Activated B cell treated with CpG ODN at 0.5 μM for 24 hours (primary cell): ENCODE data around the gene CAPN1. TPM values are rescaled to one million over a fixed set of nuclear protein-coding genes. Genes with fewer than 3 reads are reported as not detected.

ENCODE experiments used
- ATAC-seq: fragments of 200-7000 bp; cut with Tn5 transposase; one replicate; pipeline ENCODE4 v1.10.0; 2021; ENCODE audit warnings: low read depth, mild to moderate bottlenecking, moderate library complexity
- CTCF ChIA-PET: fragments of 350-600 bp; sonication (Branson Sonifier 250); formaldehyde crosslinking; loops from one replicate; lab custom pipeline; 2021; ENCODE audit warnings: antibody characterized with exemption; lab: Charles Lee
- POLR2A ChIA-PET: fragments of 350-600 bp; sonication (Branson Sonifier 250); formaldehyde crosslinking; loops from one replicate; lab custom pipeline; 2021; ENCODE audit warnings: antibody characterized with exemption; lab: Charles Lee
- DNase-seq: peaks from one replicate; pipeline ENCODE4 v3.0.0; 2022
- H3K27ac Mint-ChIP-seq: one replicate; pipeline ENCODE4 v1.8.0; 2020; ENCODE audit warnings: mixed read lengths
- H3K27me3 Mint-ChIP-seq: one replicate; pipeline ENCODE4 v1.8.0; 2021; ENCODE audit warnings: mixed read lengths
- H3K36me3 Mint-ChIP-seq: one replicate; pipeline ENCODE4 v1.8.0; 2021; ENCODE audit warnings: low read depth, mixed read lengths
- H3K4me1 Mint-ChIP-seq: one replicate; pipeline ENCODE4 v1.8.0; 2021; ENCODE audit warnings: mixed read lengths
- H3K4me3 Mint-ChIP-seq: one replicate; pipeline ENCODE4 v1.8.0; 2020; ENCODE audit warnings: mild to moderate bottlenecking, mixed read lengths
- H3K9me3 Mint-ChIP-seq: one replicate; pipeline ENCODE4 v1.8.0; 2020; ENCODE audit warnings: mixed read lengths
- intact Hi-C: fragments of 100-400 bp; cut with micrococcal nuclease; formaldehyde crosslinking; loops from one replicate; pipeline ENCODE4 v1.15.1; 2024
- total RNA-seq: library from RNA; stranded (reverse); gene quantifications from 2 replicates; pipeline ENCODE4 v1.2.3, GENCODE V29; 2022
- TF ChIP-seq, protein P1 (sequence below): fragments of 200-600 bp; IDR thresholded peaks from one replicate; pipeline ENCODE4 v1.8.0; 2022; ENCODE audit warnings: antibody characterized with exemption, mild to moderate bottlenecking

The CAPN1 gene
- total RNA-seq, 1 donor from 2014 or later: 260 TPM

DNA sequence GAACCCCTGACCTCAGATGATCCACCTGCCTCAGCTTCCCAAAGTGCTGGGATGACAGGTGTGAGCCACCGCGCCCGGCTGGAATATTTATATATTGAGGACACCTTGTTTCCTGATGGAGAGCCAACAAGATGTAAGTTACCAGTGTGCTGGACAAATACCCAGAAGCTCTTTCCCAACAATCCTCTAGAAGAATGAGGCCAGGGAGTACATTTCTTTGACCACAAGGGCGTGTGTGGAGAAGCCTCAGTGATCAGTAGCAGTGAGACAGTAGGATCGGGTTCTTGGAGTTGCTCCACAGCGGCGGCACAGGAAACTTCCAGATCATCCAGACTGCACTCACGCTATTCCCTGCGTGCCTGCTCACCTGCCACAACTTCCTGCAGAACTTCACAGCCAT lies 69.7 kb downstream of the CAPN1 start:
- POLR2A ChIA-PET: no interaction called here
- ATAC-seq (no peak), DNase-seq (no peak)
- Mint-ChIP-seq H3K4me1 (no peaks in the 10 kb centered on the region), H3K36me3 (no peaks in the 10 kb centered on the region), H3K27me3 (peaks cover 2% of the 10 kb centered on the region), H3K9me3 (no peaks in the 10 kb centered on the region), H3K4me3 (no peak overlapping the region), H3K27ac (no peak overlapping the region)
- TF ChIP-seq, protein P1, sequence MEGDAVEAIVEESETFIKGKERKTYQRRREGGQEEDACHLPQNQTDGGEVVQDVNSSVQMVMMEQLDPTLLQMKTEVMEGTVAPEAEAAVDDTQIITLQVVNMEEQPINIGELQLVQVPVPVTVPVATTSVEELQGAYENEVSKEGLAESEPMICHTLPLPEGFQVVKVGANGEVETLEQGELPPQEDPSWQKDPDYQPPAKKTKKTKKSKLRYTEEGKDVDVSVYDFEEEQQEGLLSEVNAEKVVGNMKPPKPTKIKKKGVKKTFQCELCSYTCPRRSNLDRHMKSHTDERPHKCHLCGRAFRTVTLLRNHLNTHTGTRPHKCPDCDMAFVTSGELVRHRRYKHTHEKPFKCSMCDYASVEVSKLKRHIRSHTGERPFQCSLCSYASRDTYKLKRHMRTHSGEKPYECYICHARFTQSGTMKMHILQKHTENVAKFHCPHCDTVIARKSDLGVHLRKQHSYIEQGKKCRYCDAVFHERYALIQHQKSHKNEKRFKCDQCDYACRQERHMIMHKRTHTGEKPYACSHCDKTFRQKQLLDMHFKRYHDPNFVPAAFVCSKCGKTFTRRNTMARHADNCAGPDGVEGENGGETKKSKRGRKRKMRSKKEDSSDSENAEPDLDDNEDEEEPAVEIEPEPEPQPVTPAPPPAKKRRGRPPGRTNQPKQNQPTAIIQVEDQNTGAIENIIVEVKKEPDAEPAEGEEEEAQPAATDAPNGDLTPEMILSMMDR: no peak
- CTCF ChIA-PET: interaction anchor here (1.4 kb wide), 1 partner anchor 26 kb away, joined by 5 read pairs; no protein-coding TSS in a partner anchor
- intact Hi-C loops: no loop called here

DNA sequence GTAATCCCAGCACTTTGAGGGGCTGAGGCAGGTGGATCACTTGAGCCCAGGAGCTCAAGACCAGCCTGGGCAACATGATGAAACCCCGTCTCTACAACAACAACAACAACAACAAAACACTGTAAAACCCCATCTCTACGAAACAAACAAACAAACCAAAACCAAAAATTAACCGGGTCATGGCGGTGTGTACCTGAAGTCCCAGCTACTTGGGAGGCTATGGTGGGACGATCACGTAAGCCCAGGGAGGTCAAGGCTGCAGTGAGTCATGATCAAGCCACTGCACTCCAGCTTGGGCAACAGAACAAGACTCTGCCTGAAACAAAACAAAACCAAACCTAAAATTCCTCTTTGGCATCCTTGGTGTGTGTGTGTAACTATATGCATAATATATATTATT lies 73.0 kb downstream of the CAPN1 start:
- CTCF ChIA-PET: interaction anchor here (1.5 kb wide), 1 partner anchor 12 kb away, joined by 3 read pairs; no protein-coding TSS in a partner anchor
- Mint-ChIP-seq H3K27ac (no peak overlapping the region), H3K27me3 (peaks cover 2% of the 10 kb centered on the region), H3K4me3 (no peak overlapping the region), H3K9me3 (no peaks in the 10 kb centered on the region), H3K4me1 (no peaks in the 10 kb centered on the region), H3K36me3 (no peaks in the 10 kb centered on the region)
- intact Hi-C loops: no loop called here
- TF ChIP-seq, protein P1: no peak
- DNase-seq (no peak), ATAC-seq (no peak)
- POLR2A ChIA-PET: no interaction called here

DNA sequence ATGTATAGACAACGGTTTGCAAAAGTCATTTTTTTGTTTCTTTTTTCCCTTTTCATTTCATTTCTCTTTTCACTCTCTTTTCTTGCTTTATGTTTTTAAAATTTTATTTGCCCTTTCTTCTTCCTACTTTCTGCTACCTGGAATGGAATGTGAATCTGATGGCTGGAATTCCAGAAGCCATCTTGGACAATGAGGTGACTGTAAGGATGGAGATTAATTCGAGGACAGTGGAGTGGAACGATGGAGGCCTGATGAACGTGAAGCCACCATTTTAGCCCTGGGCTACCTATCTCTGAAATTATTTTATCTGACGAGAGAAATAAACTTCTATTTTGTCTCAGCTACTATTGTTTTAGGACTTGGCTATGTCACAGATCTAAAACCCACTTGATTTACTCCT lies 77.3 kb downstream of the CAPN1 start:
- Mint-ChIP-seq H3K27me3 (peaks cover 2% of the 10 kb centered on the region), H3K4me3 (no peak overlapping the region), H3K9me3 (no peaks in the 10 kb centered on the region), H3K36me3 (peaks cover 1% of the 10 kb centered on the region), H3K4me1 (peaks cover 19% of the 10 kb centered on the region), H3K27ac (no peak overlapping the region)
- intact Hi-C loops: no loop called here
- DNase-seq (no peak), ATAC-seq (no peak)
- ChIA-PET POLR2A (interaction anchor here (0.5 kb wide), 1 partner anchor 1489 kb away, joined by 7 read pairs; no protein-coding TSS in a partner anchor), CTCF (interaction anchor here (1.4 kb wide), 1 partner anchor 16 kb away, joined by 3 read pairs; no protein-coding TSS in a partner anchor)
- TF ChIP-seq, protein P1: no peak

DNA sequence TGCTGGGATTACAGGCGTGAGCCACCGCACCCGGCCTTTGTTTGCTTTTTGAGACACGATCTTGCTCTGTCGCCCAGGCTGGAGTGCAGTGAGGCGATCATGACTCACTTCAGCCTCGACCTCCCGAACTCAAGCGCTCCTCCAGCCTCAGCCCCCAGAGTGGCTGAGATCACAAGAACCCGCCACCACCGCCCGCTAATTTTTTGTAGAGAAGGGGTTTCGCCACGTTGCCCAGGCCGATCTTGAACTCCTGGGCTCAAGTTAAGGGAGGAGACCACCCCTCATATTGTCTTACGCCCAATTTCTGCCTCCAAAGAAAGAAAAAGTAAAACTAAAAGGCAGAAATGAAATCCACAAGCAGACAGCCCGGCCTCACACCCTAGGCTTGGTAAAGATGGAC lies 78.6 kb downstream of the CAPN1 start:
- ChIA-PET CTCF (interaction anchor here (1.4 kb wide), 1 partner anchor 15 kb away, joined by 3 read pairs; no protein-coding TSS in a partner anchor), POLR2A (interaction anchor here (0.7 to 2.0 kb wide), 3 partner anchors 127 to 449 kb away, joined by 3 to 4 read pairs (median 4); no protein-coding TSS in a partner anchor)
- TF ChIP-seq, protein P1: no peak
- Mint-ChIP-seq H3K9me3 (no peaks in the 10 kb centered on the region), H3K4me1 (peaks cover 24% of the 10 kb centered on the region), H3K36me3 (peaks cover 7% of the 10 kb centered on the region), H3K27ac (no peak overlapping the region), H3K4me3 (no peak overlapping the region), H3K27me3 (no peaks in the 10 kb centered on the region)
- intact Hi-C loops: loop anchor here (2.0 to 10.0 kb wide), 5 partner anchors 72 to 416 kb away; partner anchors contain the start of genes ARL2, CAPN1, CDC42BPG and DPF2
- ATAC-seq (no peak), DNase-seq (no peak)

DNA sequence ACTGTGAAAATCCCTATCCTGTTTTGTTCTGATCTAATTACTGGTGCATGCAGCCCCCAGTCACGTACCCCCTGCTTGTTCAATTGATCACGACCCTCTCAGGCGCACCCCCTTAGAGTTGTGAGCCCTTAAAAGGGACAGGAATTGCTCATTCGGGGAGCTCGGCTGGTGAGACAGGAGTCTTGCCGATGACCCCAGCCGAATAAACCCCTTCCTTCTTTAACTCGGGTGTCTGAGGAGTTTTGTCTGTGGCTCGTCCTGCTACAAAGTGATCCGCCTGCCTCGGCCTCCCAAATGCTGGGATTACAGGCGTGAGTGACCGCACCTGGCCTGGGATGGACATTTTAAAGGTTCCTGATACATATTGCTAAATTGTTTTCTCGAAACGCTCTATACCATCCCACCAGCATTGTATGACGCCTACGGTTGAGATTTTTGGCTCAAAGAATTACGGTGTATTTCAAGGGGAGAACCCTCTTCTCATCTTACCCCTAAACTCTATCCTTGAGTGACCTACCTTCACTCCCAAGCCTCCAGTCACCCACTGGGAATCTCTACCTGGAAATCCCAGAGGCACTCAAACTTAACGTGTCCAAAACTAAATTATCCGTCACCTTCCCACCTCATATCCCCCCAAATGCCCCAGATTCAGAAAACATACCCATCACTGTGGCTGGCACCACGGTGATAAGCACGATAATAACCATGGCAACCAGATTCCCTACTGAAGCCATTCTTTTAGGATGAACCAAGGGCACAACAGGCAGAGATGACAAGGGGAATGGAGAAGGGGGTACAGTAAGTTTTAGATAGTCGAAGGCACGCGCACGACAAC lies 79.2 kb downstream of the CAPN1 start:
- DNase-seq (no peak), ATAC-seq (peak; percentile 14)
- Mint-ChIP-seq H3K27me3 (no peaks in the 10 kb centered on the region), H3K4me3 (peak overlapping the region; percentile 90), H3K9me3 (no peaks in the 10 kb centered on the region), H3K36me3 (peaks cover 10% of the 10 kb centered on the region), H3K4me1 (peaks cover 24% of the 10 kb centered on the region), H3K27ac (peak overlapping the region; percentile 91)
- intact Hi-C loops: loop anchor here (2.0 to 10.0 kb wide), 5 partner anchors 71 to 416 kb away; partner anchors contain the start of genes ARL2, CAPN1, CDC42BPG and DPF2
- CTCF ChIA-PET: interaction anchor here (0.6 to 1.8 kb wide), 7 partner anchors 14 to 151 kb away, joined by 3 to 5 read pairs (median 3); no protein-coding TSS in a partner anchor
- TF ChIP-seq, protein P1: no peak
- POLR2A ChIA-PET: interaction anchor here (0.5 to 2.1 kb wide), 27 partner anchors 11 to 919 kb away, joined by 3 to 24 read pairs (median 4); partner anchors contain the start of genes CAPN1, DPF2, FAU and MALAT1
